Germinal center (tissue), 1 donor: ENCODE measurements around the gene OGFOD2.

Experiments
- DNase-seq: peaks from one replicate; pipeline ENCODE4 v3.0.0; 2012; ENCODE audit warnings: mixed read lengths, low spot score

Gene OGFOD2

GRCh38 chr12:122951979-122952892, 22.8 kb upstream of the OGFOD2 start:
- DNase-seq = peak; percentile 78

- no peak for DNase-seq
These were observed 19.9 kb upstream of the OGFOD2 start for GRCh38 chr12:122955156-122955555.

GRCh38 chr12:122956035-122956434, 19.0 kb upstream of the OGFOD2 start:
- DNase-seq = no peak

- DNase-seq = no peak
These were observed 16.7 kb upstream of the OGFOD2 start for GRCh38 chr12:122958198-122958888.

- DNase-seq = no peak
These were observed 15.4 kb upstream of the OGFOD2 start for GRCh38 chr12:122959566-122960192.

- no peak for DNase-seq
These were observed 14.9 kb upstream of the OGFOD2 start for GRCh38 chr12:122960193-122960569.

GRCh38 chr12:122961531-122962329, 13.3 kb upstream of the OGFOD2 start:
- no peak for DNase-seq

GRCh38 chr12:122963941-122964265, 11.1 kb upstream of the OGFOD2 start:
- DNase-seq = no peak

GRCh38 chr12:122964439-122965257, 10.4 kb upstream of the OGFOD2 start:
- DNase-seq = no peak

- no peak for DNase-seq
These were observed 9.7 kb upstream of the OGFOD2 start for GRCh38 chr12:122965321-122965751.

GRCh38 chr12:122965851-122966742, 8.9 kb upstream of the OGFOD2 start, which contains the start of gene ABCB9:
ABCB9 (minus strand) TSS chr12:122966463; CDS start chr12:122960235, 6,228 bp downstream.
- DNase-seq = peak; percentile 97

- no peak for DNase-seq
These were observed 8.1 kb upstream of the OGFOD2 start for GRCh38 chr12:122966743-122967550.

- DNase-seq = no peak
These were observed 6.9 kb upstream of the OGFOD2 start for GRCh38 chr12:122968104-122968503.

GRCh38 chr12:122969676-122970075, 5.4 kb upstream of the OGFOD2 start:
- no peak for DNase-seq

GRCh38 chr12:122974274-122974891, 661 bp upstream of the OGFOD2 start:
- peak; percentile 91 for DNase-seq

GRCh38 chr12:122975790-122976647, 975 bp downstream of the OGFOD2 start:
- no peak for DNase-seq

- no peak for DNase-seq
These were observed 1.6 kb downstream of the OGFOD2 start for GRCh38 chr12:122976648-122976975.

- DNase-seq = no peak
These were observed 2.1 kb downstream of the OGFOD2 start for GRCh38 chr12:122977153-122977552.
